HepG2 (cell line): ENCODE measurements around the gene PA2G4. TPM values are rescaled to one million over a fixed set of nuclear protein-coding genes. Genes with fewer than 3 reads are reported as not detected.

ENCODE experiments used
- CBFB ChIP-seq: sonication (generic); formaldehyde crosslinking; IDR thresholded peaks from 2 replicates; pipeline ENCODE4 v1.4.0; 2020; ENCODE audit warnings: missing genetic modification reagents
- DBP ChIP-seq: sonication (generic); formaldehyde crosslinking; IDR thresholded peaks from 2 replicates; pipeline ENCODE4 v1.4.0; 2020; ENCODE audit warnings: missing genetic modification reagents; ENCODE audit errors: not compliant biosample characterization
- GMEB1 ChIP-seq: sonication (generic); formaldehyde crosslinking; IDR thresholded peaks from 2 replicates; pipeline ENCODE4 v1.5.1; 2020; ENCODE audit warnings: missing genetic modification reagents, mild to moderate bottlenecking, borderline replicate concordance
- HMG20B ChIP-seq: conservative IDR thresholded peaks from 2 replicates; pipeline ENCODE4 v1.6.1; 2016; ENCODE audit warnings: missing genetic modification reagents, missing compliant biosample characterization
- KLF11 ChIP-seq: IDR thresholded peaks from 2 replicates; pipeline ENCODE4 v1.6.1; 2016; ENCODE audit warnings: missing compliant biosample characterization
- MBD4 ChIP-seq: IDR thresholded peaks from 2 replicates; pipeline ENCODE4 v1.6.1; 2012; ENCODE audit warnings: low read length, inconsistent platforms, borderline replicate concordance
- MED1 ChIP-seq: sonication (generic); formaldehyde crosslinking; IDR thresholded peaks from 2 replicates; pipeline ENCODE4 v1.4.0; 2020; ENCODE audit warnings: missing genetic modification reagents
- MYPOP ChIP-seq: sonication (generic); formaldehyde crosslinking; IDR thresholded peaks from 2 replicates; pipeline ENCODE4 v1.8.1; 2023; ENCODE audit warnings: mild to moderate bottlenecking, moderate library complexity, missing genetic modification reagents
- RFX5 ChIP-seq: IDR thresholded peaks from 2 replicates; pipeline ENCODE4 v1.6.1; 2011; ENCODE audit warnings: low read depth, low read length, improper control_type of control experiment
- TBX2 ChIP-seq: sonication (generic); formaldehyde crosslinking; IDR thresholded peaks from 2 replicates; pipeline ENCODE4 v1.5.0; 2020; ENCODE audit warnings: missing genetic modification reagents, mild to moderate bottlenecking, borderline replicate concordance
- ZGPAT ChIP-seq: IDR thresholded peaks from 2 replicates; pipeline ENCODE4 v1.6.1; 2016; ENCODE audit warnings: mild to moderate bottlenecking
- ZNF136 ChIP-seq: sonication (generic); formaldehyde crosslinking; IDR thresholded peaks from 2 replicates; pipeline ENCODE4 v1.8.1; 2022; ENCODE audit warnings: low read depth, mild to moderate bottlenecking, moderate library complexity, missing genetic modification reagents
- ZNF510 ChIP-seq: sonication (generic); formaldehyde crosslinking; IDR thresholded peaks from 2 replicates; pipeline ENCODE4 v1.4.0; 2020; ENCODE audit warnings: low read depth, mild to moderate bottlenecking, missing genetic modification reagents
- ZNF572 ChIP-seq: sonication (generic); formaldehyde crosslinking; IDR thresholded peaks from 2 replicates; pipeline ENCODE4 v1.5.1; 2020; ENCODE audit warnings: mild to moderate bottlenecking, missing genetic modification reagents
- ZSCAN25 ChIP-seq: sonication (generic); formaldehyde crosslinking; IDR thresholded peaks from 2 replicates; pipeline ENCODE4 v1.8.0; 2022; ENCODE audit warnings: mild to moderate bottlenecking, missing genetic modification reagents
- polyA plus RNA-seq, 8 experiments: library from polyadenylated mRNA; depleted of rRNA in 3 of 8; stranded (reverse) in 7 of 8; unstranded in 1 of 8; fragments of >200 nt; fragmentation: Illumina TruSeq in 4 of 8; extraction: Trizol in 4 of 8; gene quantifications; 2 replicates each; pipeline versions ENCODE4 v1.2.1 to v1.2.3, GENCODE V29; 2011 to 2016; ENCODE audit warnings: low read depth in 4 of 8, missing spikeins in 1 of 8, mixed read lengths in 1 of 8; ENCODE audit not compliant: insufficient read depth in 1 of 8
- total RNA-seq, 5 experiments: library from RNA; depleted of rRNA; stranded (reverse); fragments of >200 nt; fragmentation: Illumina TruSeq; extraction: Trizol; gene quantifications; 2 replicates each; pipeline ENCODE4 v1.2.3, GENCODE V29; 2016; ENCODE audit warnings: low read depth in 1 of 5
- TF ChIP-seq, protein P1 (sequence below): sonication (generic); formaldehyde crosslinking; IDR thresholded peaks from 2 replicates; pipeline ENCODE4 v1.8.1; 2022; ENCODE audit warnings: mild to moderate bottlenecking, missing genetic modification reagents

The PA2G4 gene
- total and polyA plus RNA-seq, 2 of the 13 experiments (the other 11 are each of a cell fraction or from before 2014, with no cell fraction given): 147 to 240 TPM

GRCh38 chr12:56158029-56158925, 53.9 kb downstream of the PA2G4 start, which contains the start of gene MYL6 (continued):
- TF ChIP-seq ZSCAN25 (0 out of 2 replicates have a peak, but pooled peaks have one; percentile 50), ZNF136 (CRISPR knock-in tag) (0 out of 2 replicates have a peak, but pooled peaks have one; percentile 54), MED1 (CRISPR knock-in tag) (peak; percentile 22; the same call in 1 of the 2 replicates), HMG20B (CRISPR knock-in tag) (0 out of 2 replicates have a peak, but pooled peaks have one; percentile 10), TBX2 (CRISPR knock-in tag) (0 out of 2 replicates have a peak, but pooled peaks have one; percentile 6), DBP (no peak), MYPOP (0 out of 2 replicates have a peak, but pooled peaks have one; percentile 12), ZGPAT (CRISPR knock-in tag) (0 out of 2 replicates have a peak, but pooled peaks have one; percentile 18), GMEB1 (0 out of 2 replicates have a peak, but pooled peaks have one; percentile 42), CBFB (CRISPR knock-in tag) (no peak), ZNF572 (no peak), KLF11 (peak; percentile 27; the same call in 1 of the 2 replicates), MBD4 (peak; percentile 27; the same call in 1 of the 2 replicates), ZNF510 (CRISPR knock-in tag) (no peak), RFX5 (peak; percentile 76)
- TF ChIP-seq, protein P1, sequence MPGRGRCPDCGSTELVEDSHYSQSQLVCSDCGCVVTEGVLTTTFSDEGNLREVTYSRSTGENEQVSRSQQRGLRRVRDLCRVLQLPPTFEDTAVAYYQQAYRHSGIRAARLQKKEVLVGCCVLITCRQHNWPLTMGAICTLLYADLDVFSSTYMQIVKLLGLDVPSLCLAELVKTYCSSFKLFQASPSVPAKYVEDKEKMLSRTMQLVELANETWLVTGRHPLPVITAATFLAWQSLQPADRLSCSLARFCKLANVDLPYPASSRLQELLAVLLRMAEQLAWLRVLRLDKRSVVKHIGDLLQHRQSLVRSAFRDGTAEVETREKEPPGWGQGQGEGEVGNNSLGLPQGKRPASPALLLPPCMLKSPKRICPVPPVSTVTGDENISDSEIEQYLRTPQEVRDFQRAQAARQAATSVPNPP (CRISPR knock-in tag): 0 out of 2 replicates have a peak, but pooled peaks have one; percentile 21
